ENCODE data around the gene FKBP14. TPM values are rescaled to one million over a fixed set of nuclear protein-coding genes. Genes with fewer than 3 reads are reported as not detected.

FKBP14 gene
- total RNA-seq, 1 experiment from 2014 or later, result 11.5 TPM

DNA sequence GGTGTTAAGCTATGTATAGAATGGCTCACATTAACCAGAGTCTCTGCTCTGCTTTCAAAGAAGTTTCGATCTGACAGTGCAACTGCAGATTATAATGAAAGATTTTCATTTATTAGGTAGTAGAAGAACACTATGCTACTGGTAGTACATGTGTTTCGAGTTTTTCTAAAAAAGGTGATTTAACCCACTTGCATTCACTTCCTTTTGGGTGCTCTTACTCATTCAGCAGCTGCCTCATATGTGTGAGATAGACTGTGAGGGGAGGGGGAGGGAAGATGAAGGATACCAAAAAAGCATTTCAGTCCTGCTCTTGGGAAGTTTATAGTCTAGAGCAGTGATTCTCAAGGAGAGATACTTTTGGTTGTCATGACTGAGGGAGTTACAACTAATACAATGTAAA is 22.1 kb upstream of the FKBP14 start:
- Histone ChIP-seq H4K20me1 (ENCODE audit: control insufficient read depth, insufficient read depth, insufficient read length) (no peaks in the 10 kb centered on the region), H2BK15ac (ENCODE audit: low read depth, low read length) (no peak overlapping the region), H3T11ph (ENCODE audit: low read length) (no peak overlapping the region), H2BK120ac (ENCODE audit: low read depth, low read length, poor library complexity, severe bottlenecking) (no peak overlapping the region), H3K27ac (ENCODE audit: insufficient read length, low read depth, low read length) (no peak overlapping the region), H2BK12ac (ENCODE audit: insufficient read length, low read depth, low read length) (no peak overlapping the region), H3K18ac (ENCODE audit: insufficient read length, low read depth, low read length) (no peak overlapping the region), H3K23ac (ENCODE audit: insufficient read length, low read depth, low read length) (no peak overlapping the region), H3K4me1 (ENCODE audit: insufficient read depth, low read length) (no peaks in the 10 kb centered on the region), H3K56ac (ENCODE audit: insufficient read length, low read depth, low read length) (no peak overlapping the region), H2AFZ (ENCODE audit: low read length) (no peak overlapping the region), H4K5ac (ENCODE audit: insufficient read length, low read depth, low read length) (no peak overlapping the region), H2AK5ac (ENCODE audit: insufficient read length, low read length) (no peak overlapping the region), H4K8ac (replicated peaks; ENCODE audit: insufficient read length, low read depth, low read length) (no peak overlapping the region), H3K4me2 (ENCODE audit: insufficient read depth, insufficient read length, low read length) (no peak overlapping the region), H3K79me1 (ENCODE audit: insufficient read depth, low read depth, low read length, poor library complexity, severe bottlenecking) (peaks cover 6% of the 10 kb centered on the region), H3K9me3 (ENCODE audit: control insufficient read depth, low read depth, low read length) (no peaks in the 10 kb centered on the region), H3K14ac (ENCODE audit: insufficient read depth, low read length) (no peak overlapping the region), H3K9ac (ENCODE audit: extremely low read depth, insufficient read length, low read length) (no peak overlapping the region), H3K79me2 (ENCODE audit: insufficient read depth, low read length) (peaks cover under 1% of the 10 kb centered on the region; the same call in 1 of the 2 replicates), H3K4ac (ENCODE audit: low read depth, low read length) (no peak overlapping the region), H4K91ac (ENCODE audit: insufficient read length, low read depth, low read length) (no peak overlapping the region), H3K23me2 (ENCODE audit: insufficient read length, low read depth, low read length, poor library complexity, severe bottlenecking) (no peaks in the 10 kb centered on the region), H2BK20ac (ENCODE audit: low read depth, low read length, poor library complexity, severe bottlenecking) (no peak overlapping the region), H3K27me3 (ENCODE audit: insufficient read depth, low read length) (no peaks in the 10 kb centered on the region), H2BK5ac (ENCODE audit: insufficient read length, low read length) (no peak overlapping the region)
- no CpG with 5 or more reads among the region's 2 CpGs for WGBS (ENCODE audit: extremely low coverage, insufficient read length, low lambda C conversion rate)
- Mint-ChIP-seq H3K27ac (no peak overlapping the region), H3K36me3 (ENCODE audit: insufficient read depth in 1 of 3, low read depth in 3 of 3) (peaks cover 19 to 66% (median 60%) of the 10 kb centered on the region in 3 experiments; a peak in 6 of 7 replicates), H3K4me1 (peaks cover 2 to 3% of the 10 kb centered on the region in 2 experiments; a peak in 1 of 4 replicates), H3K9me3 (no peaks in the 10 kb centered on the region), H3K4me3 (no peak overlapping the region), H3K27me3 (ENCODE audit: low read depth) (no peaks in the 10 kb centered on the region)
- DNase-seq, result no peak
- TF ChIP-seq, protein P1, sequence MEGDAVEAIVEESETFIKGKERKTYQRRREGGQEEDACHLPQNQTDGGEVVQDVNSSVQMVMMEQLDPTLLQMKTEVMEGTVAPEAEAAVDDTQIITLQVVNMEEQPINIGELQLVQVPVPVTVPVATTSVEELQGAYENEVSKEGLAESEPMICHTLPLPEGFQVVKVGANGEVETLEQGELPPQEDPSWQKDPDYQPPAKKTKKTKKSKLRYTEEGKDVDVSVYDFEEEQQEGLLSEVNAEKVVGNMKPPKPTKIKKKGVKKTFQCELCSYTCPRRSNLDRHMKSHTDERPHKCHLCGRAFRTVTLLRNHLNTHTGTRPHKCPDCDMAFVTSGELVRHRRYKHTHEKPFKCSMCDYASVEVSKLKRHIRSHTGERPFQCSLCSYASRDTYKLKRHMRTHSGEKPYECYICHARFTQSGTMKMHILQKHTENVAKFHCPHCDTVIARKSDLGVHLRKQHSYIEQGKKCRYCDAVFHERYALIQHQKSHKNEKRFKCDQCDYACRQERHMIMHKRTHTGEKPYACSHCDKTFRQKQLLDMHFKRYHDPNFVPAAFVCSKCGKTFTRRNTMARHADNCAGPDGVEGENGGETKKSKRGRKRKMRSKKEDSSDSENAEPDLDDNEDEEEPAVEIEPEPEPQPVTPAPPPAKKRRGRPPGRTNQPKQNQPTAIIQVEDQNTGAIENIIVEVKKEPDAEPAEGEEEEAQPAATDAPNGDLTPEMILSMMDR (conservative IDR thresholded peaks at IDR 0.05), result no peak

Measured in H9 (cell line).